ENCODE measurements around the gene RFX7. TPM values are rescaled to one million over a fixed set of nuclear protein-coding genes. Genes with fewer than 3 reads are reported as not detected.

The RFX7 gene
- total RNA-seq, 2 donors from 2014 or later, result 10.6 to 15.4 TPM

DNA sequence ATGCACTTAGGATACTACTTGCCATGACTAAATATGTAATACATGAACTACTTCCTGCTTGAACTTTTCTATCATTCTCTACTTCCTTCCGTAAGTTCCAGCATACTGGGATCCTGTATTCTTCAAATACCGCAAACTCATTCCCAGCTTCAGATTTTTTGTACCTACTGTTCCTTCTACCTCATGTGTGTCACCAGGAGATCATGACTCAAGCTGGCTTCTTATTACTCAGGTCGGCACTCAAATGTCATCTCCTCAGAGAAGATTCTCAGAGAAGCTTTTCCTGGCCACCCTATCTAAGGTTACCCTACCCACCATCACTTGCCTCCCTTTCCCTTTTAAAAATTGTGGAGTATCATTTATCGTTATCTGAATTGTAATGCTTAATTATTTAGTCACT is 66.7 kb downstream of the RFX7 start:
- Histone ChIP-seq H3K27ac (no peak overlapping the region), H3K27me3 (no peaks in the 10 kb centered on the region), H3K4me3 (no peak overlapping the region), H3K9me3 (no peaks in the 10 kb centered on the region), H3K4me1 (no peaks in the 10 kb centered on the region), H3K9ac (ENCODE audit: low read depth in 2 of 2, low read length in 2 of 2) (no peak overlapping the region), H3K36me3 (no peaks in the 10 kb centered on the region)
- TF ChIP-seq, protein P1, sequence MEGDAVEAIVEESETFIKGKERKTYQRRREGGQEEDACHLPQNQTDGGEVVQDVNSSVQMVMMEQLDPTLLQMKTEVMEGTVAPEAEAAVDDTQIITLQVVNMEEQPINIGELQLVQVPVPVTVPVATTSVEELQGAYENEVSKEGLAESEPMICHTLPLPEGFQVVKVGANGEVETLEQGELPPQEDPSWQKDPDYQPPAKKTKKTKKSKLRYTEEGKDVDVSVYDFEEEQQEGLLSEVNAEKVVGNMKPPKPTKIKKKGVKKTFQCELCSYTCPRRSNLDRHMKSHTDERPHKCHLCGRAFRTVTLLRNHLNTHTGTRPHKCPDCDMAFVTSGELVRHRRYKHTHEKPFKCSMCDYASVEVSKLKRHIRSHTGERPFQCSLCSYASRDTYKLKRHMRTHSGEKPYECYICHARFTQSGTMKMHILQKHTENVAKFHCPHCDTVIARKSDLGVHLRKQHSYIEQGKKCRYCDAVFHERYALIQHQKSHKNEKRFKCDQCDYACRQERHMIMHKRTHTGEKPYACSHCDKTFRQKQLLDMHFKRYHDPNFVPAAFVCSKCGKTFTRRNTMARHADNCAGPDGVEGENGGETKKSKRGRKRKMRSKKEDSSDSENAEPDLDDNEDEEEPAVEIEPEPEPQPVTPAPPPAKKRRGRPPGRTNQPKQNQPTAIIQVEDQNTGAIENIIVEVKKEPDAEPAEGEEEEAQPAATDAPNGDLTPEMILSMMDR (IDR thresholded peaks at IDR 0.05), result no peak
- intact Hi-C loops (cut with DNase I), result no loop called here
- no peak for DNase-seq

DNA sequence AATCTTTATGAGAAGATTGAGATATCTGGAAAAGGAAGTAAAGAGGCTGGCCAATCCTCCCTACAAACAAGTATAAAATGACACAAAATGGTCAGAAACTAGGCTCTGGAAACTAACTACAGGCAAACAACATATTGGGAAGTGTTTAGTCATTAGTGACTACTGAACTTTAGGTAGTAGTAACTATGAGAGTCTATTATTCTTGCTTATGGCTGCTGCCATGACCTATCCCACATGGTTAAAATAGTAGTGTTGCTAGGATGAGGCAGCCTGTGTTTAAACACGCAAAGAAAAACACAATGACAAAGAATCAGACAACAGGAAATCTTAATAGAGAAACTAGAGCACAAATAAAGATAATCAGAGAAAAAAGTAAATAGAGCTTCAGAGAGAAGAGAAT is 67.9 kb downstream of the RFX7 start:
- H3K4me3 ChIP-seq, result no peak overlapping the region
- no peak for DNase-seq
- no peaks in the 10 kb centered on the region for H3K9me3 ChIP-seq
- TF ChIP-seq, protein P1 (IDR thresholded peaks at IDR 0.05), result no peak
- no peaks in the 10 kb centered on the region for H3K36me3 ChIP-seq
- intact Hi-C loops (cut with DNase I), result no loop called here
- H3K4me1 ChIP-seq, result no peaks in the 10 kb centered on the region
- H3K27me3 ChIP-seq, result no peaks in the 10 kb centered on the region
- no peak overlapping the region for H3K27ac ChIP-seq
- no peak overlapping the region for H3K9ac ChIP-seq (ENCODE audit: low read depth in 2 of 2, low read length in 2 of 2)

GRCh38 chr15:56174649-56175048 is 69.0 kb downstream of the RFX7 start:
- TF ChIP-seq, protein P1 (IDR thresholded peaks at IDR 0.05), result no peak
- no peak overlapping the region for H3K27ac ChIP-seq
- H3K27me3 ChIP-seq, result no peaks in the 10 kb centered on the region
- H3K4me3 ChIP-seq, result no peak overlapping the region
- DNase-seq, result no peak
- H3K9ac ChIP-seq (ENCODE audit: low read depth in 2 of 2, low read length in 2 of 2), result no peak overlapping the region
- H3K9me3 ChIP-seq, result no peaks in the 10 kb centered on the region
- H3K4me1 ChIP-seq, result no peaks in the 10 kb centered on the region
- no peaks in the 10 kb centered on the region for H3K36me3 ChIP-seq
- intact Hi-C loops (cut with DNase I), result no loop called here

DNA sequence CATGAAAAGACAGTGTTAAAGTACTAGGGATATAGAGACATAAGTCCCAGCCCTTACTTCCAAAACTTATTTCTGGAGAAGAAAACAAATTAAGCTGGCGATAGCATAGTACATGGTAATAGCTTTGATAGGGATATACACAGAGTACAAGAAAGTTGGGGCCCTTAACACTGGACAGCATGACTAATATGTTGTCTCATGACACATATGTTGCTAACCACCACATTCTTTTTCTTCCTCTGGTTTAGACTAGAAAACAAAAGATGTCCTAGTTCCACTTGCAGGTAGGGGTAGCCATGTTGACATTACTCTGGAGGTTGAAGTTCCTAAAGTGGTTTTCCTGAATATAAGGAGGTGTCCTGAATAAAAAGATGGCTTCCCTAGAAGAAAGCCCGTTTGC is 75.3 kb downstream of the RFX7 start:
- H3K27me3 ChIP-seq, result no peaks in the 10 kb centered on the region
- no peaks in the 10 kb centered on the region for H3K9me3 ChIP-seq
- TF ChIP-seq, protein P1 (IDR thresholded peaks at IDR 0.05), result no peak
- no peak for DNase-seq
- H3K4me3 ChIP-seq, result no peak overlapping the region
- H3K27ac ChIP-seq, result no peak overlapping the region
- H3K9ac ChIP-seq (ENCODE audit: low read depth in 2 of 2, low read length in 2 of 2), result no peak overlapping the region
- H3K4me1 ChIP-seq, result no peaks in the 10 kb centered on the region
- H3K36me3 ChIP-seq, result no peaks in the 10 kb centered on the region
- intact Hi-C loops (cut with DNase I), result no loop called here

DNA sequence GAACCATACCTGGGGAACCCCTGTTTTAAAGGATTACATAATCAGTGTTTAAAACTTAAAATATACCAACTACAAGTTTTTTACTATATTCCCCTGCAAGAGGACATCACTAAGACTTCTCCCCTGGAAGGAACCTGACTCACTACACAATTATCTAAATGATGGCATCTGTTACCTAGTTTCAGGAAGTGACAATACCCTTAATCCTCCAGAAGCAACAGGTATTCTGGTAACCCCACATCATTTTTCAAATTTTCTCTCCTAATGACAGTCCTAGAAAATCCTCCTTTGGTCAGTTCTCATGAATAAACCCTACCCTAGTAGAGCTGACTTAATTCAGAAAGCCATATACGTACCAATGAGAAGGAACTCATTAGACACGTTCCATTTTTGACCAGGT is 78.4 kb downstream of the RFX7 start:
- no peak overlapping the region for H3K9ac ChIP-seq (ENCODE audit: low read depth in 2 of 2, low read length in 2 of 2)
- DNase-seq, result no peak
- no peaks in the 10 kb centered on the region for H3K27me3 ChIP-seq
- TF ChIP-seq, protein P1 (IDR thresholded peaks at IDR 0.05), result no peak
- H3K36me3 ChIP-seq, result no peaks in the 10 kb centered on the region
- H3K27ac ChIP-seq, result no peak overlapping the region
- H3K4me3 ChIP-seq, result no peak overlapping the region
- intact Hi-C loops (cut with DNase I), result no loop called here
- H3K4me1 ChIP-seq, result no peaks in the 10 kb centered on the region
- H3K9me3 ChIP-seq, result no peaks in the 10 kb centered on the region

GRCh38 chr15:56160966-56161365 is 82.7 kb downstream of the RFX7 start:
- Histone ChIP-seq H3K4me3 (no peak overlapping the region), H3K27ac (no peak overlapping the region), H3K27me3 (no peaks in the 10 kb centered on the region), H3K9ac (ENCODE audit: low read depth in 2 of 2, low read length in 2 of 2) (no peak overlapping the region), H3K4me1 (no peaks in the 10 kb centered on the region), H3K9me3 (no peaks in the 10 kb centered on the region), H3K36me3 (no peaks in the 10 kb centered on the region)
- TF ChIP-seq, protein P1 (IDR thresholded peaks at IDR 0.05), result no peak
- DNase-seq, result no peak
- intact Hi-C loops (cut with DNase I), result no loop called here

Data from colonic mucosa (tissue), 4 donors.